OCI-LY3 (cell line): ENCODE data around the gene AP2A2.

Experiments
- EZH2phosphoT487 ChIP-seq: fragments of 200-600 bp; shearing (Covaris generic); IDR thresholded peaks from 2 replicates; pipeline ENCODE4 v1.6.1; 2018; ENCODE audit warnings: antibody characterized with exemption, mixed run types, low read depth
- TF ChIP-seq, protein P1 (sequence below): fragments of 200-600, 300-600 bp; sonication (generic); IDR thresholded peaks from 2 replicates; pipeline ENCODE4 v1.5.1; 2014; ENCODE audit warnings: antibody characterized with exemption, low read length, low read depth

DNA sequence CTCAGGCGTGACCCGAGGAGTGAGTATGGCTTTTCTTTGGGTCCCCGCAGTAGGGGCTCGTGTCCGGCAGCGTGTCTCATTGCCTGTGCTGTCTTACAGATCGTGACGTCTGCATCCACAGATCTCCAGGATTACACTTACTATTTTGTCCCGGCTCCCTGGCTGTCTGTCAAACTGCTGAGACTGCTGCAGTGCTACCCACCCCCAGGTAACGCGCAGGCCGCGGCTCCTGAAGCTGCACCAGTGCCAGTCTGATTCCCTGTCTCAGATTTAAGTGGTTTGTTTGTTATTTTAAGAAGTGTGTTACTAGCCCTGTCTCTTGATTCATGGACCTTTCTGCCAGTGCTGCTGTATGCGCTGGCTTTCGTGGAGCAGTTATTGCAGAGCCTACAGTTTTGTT, 58.9 kb downstream of the AP2A2 start:
- TF ChIP-seq, protein P1, sequence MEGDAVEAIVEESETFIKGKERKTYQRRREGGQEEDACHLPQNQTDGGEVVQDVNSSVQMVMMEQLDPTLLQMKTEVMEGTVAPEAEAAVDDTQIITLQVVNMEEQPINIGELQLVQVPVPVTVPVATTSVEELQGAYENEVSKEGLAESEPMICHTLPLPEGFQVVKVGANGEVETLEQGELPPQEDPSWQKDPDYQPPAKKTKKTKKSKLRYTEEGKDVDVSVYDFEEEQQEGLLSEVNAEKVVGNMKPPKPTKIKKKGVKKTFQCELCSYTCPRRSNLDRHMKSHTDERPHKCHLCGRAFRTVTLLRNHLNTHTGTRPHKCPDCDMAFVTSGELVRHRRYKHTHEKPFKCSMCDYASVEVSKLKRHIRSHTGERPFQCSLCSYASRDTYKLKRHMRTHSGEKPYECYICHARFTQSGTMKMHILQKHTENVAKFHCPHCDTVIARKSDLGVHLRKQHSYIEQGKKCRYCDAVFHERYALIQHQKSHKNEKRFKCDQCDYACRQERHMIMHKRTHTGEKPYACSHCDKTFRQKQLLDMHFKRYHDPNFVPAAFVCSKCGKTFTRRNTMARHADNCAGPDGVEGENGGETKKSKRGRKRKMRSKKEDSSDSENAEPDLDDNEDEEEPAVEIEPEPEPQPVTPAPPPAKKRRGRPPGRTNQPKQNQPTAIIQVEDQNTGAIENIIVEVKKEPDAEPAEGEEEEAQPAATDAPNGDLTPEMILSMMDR = no peak
- no peak for TF ChIP-seq EZH2phosphoT487
